Muscle layer of duodenum (tissue), 2 donors: ENCODE data around the gene CMPK2.

Experiments
- H3K27ac ChIP-seq: one replicate; pipeline ENCODE4 v1.7.0; 2013; ENCODE audit warnings: mild to moderate bottlenecking, low read length
- H3K27me3 ChIP-seq: one replicate; pipeline ENCODE4 v1.7.0; 2013; ENCODE audit warnings: low read depth, mild to moderate bottlenecking, control low read depth, low read length
- H3K36me3 ChIP-seq, 2 donors: one replicate each; pipeline ENCODE4 v1.7.0; 2013; ENCODE audit warnings: low read length in 2 of 2, control low read depth in 1 of 2, mild to moderate bottlenecking in 1 of 2; ENCODE audit not compliant: insufficient read depth in 2 of 2, control insufficient read depth in 1 of 2
- H3K4me1 ChIP-seq, 2 donors: one replicate each; pipeline ENCODE4 v1.7.0; 2013; ENCODE audit warnings: low read length in 2 of 2, mild to moderate bottlenecking in 2 of 2, control low read depth in 1 of 2, moderate library complexity in 1 of 2; ENCODE audit not compliant: insufficient read depth in 2 of 2, control insufficient read depth in 1 of 2
- H3K4me3 ChIP-seq, 2 donors: one replicate each; pipeline ENCODE4 v1.7.0; 2013; ENCODE audit warnings: low read length in 2 of 2, low read depth in 1 of 2, mild to moderate bottlenecking in 1 of 2
- H3K9me3 ChIP-seq, 2 donors: one replicate each; pipeline ENCODE4 v1.7.0; 2013; ENCODE audit warnings: low read length in 2 of 2, control low read depth in 1 of 2, mild to moderate bottlenecking in 1 of 2; ENCODE audit not compliant: control insufficient read depth in 1 of 2
- donor health status: healthy.

Gene CMPK2

GRCh38 chr2:6896930-6897759, 31.4 kb upstream of the CMPK2 start:
- H3K36me3 ChIP-seq: no peaks in the 10 kb centered on the region
- no peaks in the 10 kb centered on the region for H3K9me3 ChIP-seq
- H3K27me3 ChIP-seq: no peaks in the 10 kb centered on the region
- H3K4me3 ChIP-seq: no peak overlapping the region
- no peak overlapping the region for H3K27ac ChIP-seq
- H3K4me1 ChIP-seq: no peaks in the 10 kb centered on the region

GRCh38 chr2:6893876-6894482, 28.3 kb upstream of the CMPK2 start:
- no peak overlapping the region for H3K4me3 ChIP-seq
- no peaks in the 10 kb centered on the region for H3K36me3 ChIP-seq
- H3K27me3 ChIP-seq: no peaks in the 10 kb centered on the region
- no peak overlapping the region for H3K27ac ChIP-seq
- H3K9me3 ChIP-seq: no peaks in the 10 kb centered on the region
- H3K4me1 ChIP-seq: no peaks in the 10 kb centered on the region

GRCh38 chr2:6888724-6889123, 23.0 kb upstream of the CMPK2 start:
- peaks cover 0 to 3% of the 10 kb centered on the region in 2 donors for H3K36me3 ChIP-seq
- H3K27ac ChIP-seq: no peak overlapping the region
- no peak overlapping the region for H3K4me3 ChIP-seq
- H3K4me1 ChIP-seq: no peaks in the 10 kb centered on the region
- no peaks in the 10 kb centered on the region for H3K9me3 ChIP-seq
- H3K27me3 ChIP-seq: no peaks in the 10 kb centered on the region

- Histone ChIP-seq H3K4me3 (no peak overlapping the region), H3K27ac (no peak overlapping the region), H3K27me3 (no peaks in the 10 kb centered on the region), H3K36me3 (peaks cover 0 to 3% of the 10 kb centered on the region in 2 donors), H3K9me3 (no peaks in the 10 kb centered on the region), H3K4me1 (no peaks in the 10 kb centered on the region)
Observed at GRCh38 chr2:6887751-6888192, 22.1 kb upstream of the CMPK2 start.

- no peaks in the 10 kb centered on the region for H3K27me3 ChIP-seq
Observed at GRCh38 chr2:6885968-6886367, 20.3 kb upstream of the CMPK2 start.

GRCh38 chr2:6885551-6885950, 19.8 kb upstream of the CMPK2 start:
- H3K27ac ChIP-seq: no peak overlapping the region
- no peaks in the 10 kb centered on the region for H3K4me1 ChIP-seq
- H3K27me3 ChIP-seq: no peaks in the 10 kb centered on the region
- H3K36me3 ChIP-seq: peaks cover 0 to 3% of the 10 kb centered on the region in 2 donors
- H3K4me3 ChIP-seq: no peak overlapping the region
- no peaks in the 10 kb centered on the region for H3K9me3 ChIP-seq

More at GRCh38 chr2:6885968-6886367, 20.3 kb upstream of the CMPK2 start:
- Histone ChIP-seq H3K36me3 (peaks cover 0 to 3% of the 10 kb centered on the region in 2 donors), H3K4me3 (no peak overlapping the region), H3K9me3 (no peaks in the 10 kb centered on the region), H3K4me1 (no peaks in the 10 kb centered on the region), H3K27ac (no peak overlapping the region)

GRCh38 chr2:6883448-6884122, 17.9 kb upstream of the CMPK2 start:
- Histone ChIP-seq H3K27me3 (no peaks in the 10 kb centered on the region), H3K4me3 (no peak overlapping the region), H3K4me1 (no peaks in the 10 kb centered on the region), H3K36me3 (peaks cover 0 to 3% of the 10 kb centered on the region in 2 donors), H3K27ac (no peak overlapping the region), H3K9me3 (no peaks in the 10 kb centered on the region)

GRCh38 chr2:6881516-6881915, 15.8 kb upstream of the CMPK2 start:
- H3K36me3 ChIP-seq: no peaks in the 10 kb centered on the region
- H3K27me3 ChIP-seq: no peaks in the 10 kb centered on the region
- no peaks in the 10 kb centered on the region for H3K9me3 ChIP-seq
- no peak overlapping the region for H3K4me3 ChIP-seq
- no peak overlapping the region for H3K27ac ChIP-seq
- peaks cover 0 to 13% of the 10 kb centered on the region in 2 donors for H3K4me1 ChIP-seq

GRCh38 chr2:6881046-6881445, 15.3 kb upstream of the CMPK2 start:
- H3K27ac ChIP-seq: no peak overlapping the region
- no peak overlapping the region for H3K4me3 ChIP-seq
- peaks cover 0 to 13% of the 10 kb centered on the region in 2 donors for H3K4me1 ChIP-seq
- H3K9me3 ChIP-seq: no peaks in the 10 kb centered on the region
- H3K27me3 ChIP-seq: no peaks in the 10 kb centered on the region
- H3K36me3 ChIP-seq: no peaks in the 10 kb centered on the region

- no peaks in the 10 kb centered on the region for H3K27me3 ChIP-seq
- H3K4me3 ChIP-seq: no peak overlapping the region
- no peaks in the 10 kb centered on the region for H3K36me3 ChIP-seq
- peaks cover 0 to 13% of the 10 kb centered on the region in 2 donors for H3K4me1 ChIP-seq
- H3K27ac ChIP-seq: no peak overlapping the region
- no peaks in the 10 kb centered on the region for H3K9me3 ChIP-seq
Observed at GRCh38 chr2:6880200-6880733, 14.6 kb upstream of the CMPK2 start.

GRCh38 chr2:6879011-6879410, 13.3 kb upstream of the CMPK2 start:
- Histone ChIP-seq H3K4me1 (peaks cover 0 to 13% of the 10 kb centered on the region in 2 donors), H3K36me3 (no peaks in the 10 kb centered on the region), H3K9me3 (no peaks in the 10 kb centered on the region), H3K27me3 (no peaks in the 10 kb centered on the region), H3K27ac (no peak overlapping the region), H3K4me3 (no peak overlapping the region)
